ENCODE measurements around the gene TTC39C.
"Not testable (repeated sequence)": the region's sequence is repeated elsewhere in the genome, so short reads cannot be mapped to it uniquely, and the experiment has no call there.

The TTC39C gene

DNA sequence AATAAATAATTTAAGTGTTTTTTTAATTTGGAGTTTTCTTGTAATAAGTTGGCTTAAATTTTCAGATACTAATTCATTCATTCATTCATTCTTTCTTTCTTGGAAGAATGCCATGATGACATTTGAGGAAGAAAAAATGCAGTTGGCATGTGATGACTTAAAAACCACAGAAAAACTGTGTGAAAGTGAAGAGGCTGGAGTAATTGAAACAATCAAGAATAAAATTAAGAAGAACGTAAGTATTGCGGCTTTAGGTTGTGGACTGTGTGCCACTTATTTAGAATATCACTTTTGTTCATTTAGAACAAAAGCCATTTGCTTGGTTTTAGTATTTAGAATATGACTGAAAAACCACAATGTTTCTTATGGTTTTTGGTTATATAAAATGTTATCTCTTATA, 51.4 kb downstream of the TTC39C start:
- H3K9me3 ChIP-seq (ENCODE audit: insufficient read depth, low read length): no peaks in the 10 kb centered on the region
- no peaks in the 10 kb centered on the region for H3K27me3 ChIP-seq (ENCODE audit: insufficient read depth, insufficient read length)
- no peak for DNase-seq (ENCODE audit: low read depth, low spot score)
- H3K9ac ChIP-seq (ENCODE audit: insufficient read length, low read depth): no peak overlapping the region
- no peaks in the 10 kb centered on the region for H3K4me1 ChIP-seq (ENCODE audit: insufficient read depth, insufficient read length)
- H3K36me3 ChIP-seq (ENCODE audit: insufficient read depth, insufficient read length, low read length): no peaks in the 10 kb centered on the region
- no peak overlapping the region for H3K4me3 ChIP-seq (ENCODE audit: insufficient read length, low read depth)
- TF ChIP-seq SUZ12 (IDR thresholded peaks at IDR 0.05; ENCODE audit: extremely low read depth, insufficient read depth, insufficient read length) (no peak), ZNF274 (IDR thresholded peaks at IDR 0.05; ENCODE audit: low read depth, low read length) (no peak), YY1 (IDR thresholded peaks at IDR 0.05; ENCODE audit: insufficient read depth, insufficient read length) (no peak)

DNA sequence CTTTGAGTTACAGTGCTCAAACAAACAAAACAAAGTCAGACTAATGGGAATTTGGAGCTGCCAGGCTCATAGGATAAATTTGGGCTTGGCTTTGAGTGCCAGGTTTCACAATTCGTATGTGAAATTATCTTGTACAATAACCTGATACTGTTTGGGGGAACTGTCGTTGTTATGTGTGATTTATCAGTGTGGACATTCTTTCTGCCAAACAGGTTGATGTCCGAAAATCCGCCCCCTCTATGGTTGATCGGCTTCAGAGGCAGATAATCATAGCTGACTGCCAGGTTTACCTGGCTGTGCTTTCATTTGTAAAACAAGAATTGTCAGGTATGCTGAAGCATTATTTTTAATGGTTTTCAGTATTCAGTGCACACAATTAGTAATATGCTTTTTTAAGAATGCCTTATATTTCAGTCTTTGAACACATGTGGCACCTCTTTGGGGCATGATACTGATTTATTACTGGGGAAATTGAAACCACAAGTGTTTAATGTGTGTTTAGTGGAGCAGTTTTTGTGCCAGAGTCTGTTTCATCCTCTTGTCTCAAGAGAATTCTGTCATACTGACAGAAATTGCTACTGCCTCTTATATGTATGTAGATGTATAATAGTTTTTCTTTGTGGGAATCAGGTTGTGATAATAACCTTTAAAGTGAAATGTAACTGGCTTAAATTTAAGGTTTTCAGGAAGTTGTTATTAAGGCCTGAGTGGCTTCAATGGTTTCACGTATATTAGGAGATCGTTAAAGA, 54.6 kb downstream of the TTC39C start:
- Histone ChIP-seq H3K36me3 (ENCODE audit: insufficient read depth, insufficient read length, low read length) (no peaks in the 10 kb centered on the region), H3K9ac (ENCODE audit: insufficient read length, low read depth) (no peak overlapping the region), H3K4me1 (ENCODE audit: insufficient read depth, insufficient read length) (no peaks in the 10 kb centered on the region), H3K9me3 (ENCODE audit: insufficient read depth, low read length) (no peaks in the 10 kb centered on the region), H3K27me3 (ENCODE audit: insufficient read depth, insufficient read length) (no peaks in the 10 kb centered on the region), H3K4me3 (ENCODE audit: insufficient read length, low read depth) (no peak overlapping the region)
- DNase-seq (ENCODE audit: low read depth, low spot score): no peak
- no peak for TF ChIP-seq SUZ12 (IDR thresholded peaks at IDR 0.05; ENCODE audit: extremely low read depth, insufficient read depth, insufficient read length)
- TF ChIP-seq YY1 (IDR thresholded peaks at IDR 0.05; ENCODE audit: insufficient read depth, insufficient read length): no peak
- TF ChIP-seq ZNF274 (IDR thresholded peaks at IDR 0.05; ENCODE audit: low read depth, low read length): no peak

DNA sequence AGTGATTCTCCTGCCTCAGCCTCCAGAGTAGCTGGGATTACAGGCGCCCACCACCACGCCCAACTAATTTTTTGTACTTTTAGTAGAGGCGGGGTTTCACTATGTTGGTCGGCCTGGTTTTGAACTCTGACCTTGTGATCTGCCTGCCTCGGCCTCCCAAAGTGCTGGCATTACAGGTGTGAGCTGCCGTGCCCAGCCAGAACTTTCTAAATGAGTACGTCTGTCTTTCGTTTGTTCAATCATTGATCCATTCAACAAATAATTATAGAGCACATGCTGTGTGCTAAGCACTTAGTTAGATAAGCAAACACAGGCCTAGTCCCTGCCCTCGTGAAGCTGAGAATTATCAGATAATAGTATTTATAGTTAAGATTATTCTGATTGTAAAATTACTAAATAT, 56.5 kb downstream of the TTC39C start:
- H3K4me1 ChIP-seq (ENCODE audit: insufficient read depth, insufficient read length): no peaks in the 10 kb centered on the region
- no peaks in the 10 kb centered on the region for H3K27me3 ChIP-seq (ENCODE audit: insufficient read depth, insufficient read length)
- TF ChIP-seq YY1 (IDR thresholded peaks at IDR 0.05; ENCODE audit: insufficient read depth, insufficient read length) (no peak), ZNF274 (IDR thresholded peaks at IDR 0.05; ENCODE audit: low read depth, low read length) (no peak), SUZ12 (IDR thresholded peaks at IDR 0.05; ENCODE audit: extremely low read depth, insufficient read depth, insufficient read length) (no peak)
- H3K36me3 ChIP-seq (ENCODE audit: insufficient read depth, insufficient read length, low read length): no peaks in the 10 kb centered on the region
- no peak overlapping the region for H3K4me3 ChIP-seq (ENCODE audit: insufficient read length, low read depth)
- no peak for DNase-seq (ENCODE audit: low read depth, low spot score)
- no peaks in the 10 kb centered on the region for H3K9me3 ChIP-seq (ENCODE audit: insufficient read depth, low read length)
- H3K9ac ChIP-seq (ENCODE audit: insufficient read length, low read depth): no peak overlapping the region

DNA sequence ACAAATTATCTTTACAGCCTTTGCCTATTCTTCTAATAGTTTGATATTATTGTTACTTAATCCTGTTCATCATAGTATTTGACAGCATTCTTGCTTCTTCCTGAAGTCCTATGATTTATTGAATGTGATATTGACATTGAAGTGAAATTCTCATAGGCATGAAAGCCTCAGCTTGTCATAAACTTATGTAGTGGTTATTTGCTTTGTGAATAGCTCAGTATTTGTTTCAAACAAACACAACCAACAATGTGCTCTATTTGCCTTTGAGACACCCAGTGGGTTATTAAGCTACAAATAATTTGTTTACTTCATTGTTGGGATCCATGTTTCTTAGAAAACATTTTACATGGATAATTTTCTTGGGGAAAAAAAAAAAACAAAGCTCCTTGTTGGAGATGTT, 57.2 kb downstream of the TTC39C start:
- Histone ChIP-seq H3K9me3 (ENCODE audit: insufficient read depth, low read length) (no peaks in the 10 kb centered on the region), H3K4me1 (ENCODE audit: insufficient read depth, insufficient read length) (peaks cover under 1% of the 10 kb centered on the region), H3K9ac (ENCODE audit: insufficient read length, low read depth) (no peak overlapping the region), H3K36me3 (ENCODE audit: insufficient read depth, insufficient read length, low read length) (no peaks in the 10 kb centered on the region), H3K4me3 (ENCODE audit: insufficient read length, low read depth) (no peak overlapping the region), H3K27me3 (ENCODE audit: insufficient read depth, insufficient read length) (no peaks in the 10 kb centered on the region)
- no peak for DNase-seq (ENCODE audit: low read depth, low spot score)
- no peak for TF ChIP-seq SUZ12 (IDR thresholded peaks at IDR 0.05; ENCODE audit: extremely low read depth, insufficient read depth, insufficient read length)
- TF ChIP-seq ZNF274 (IDR thresholded peaks at IDR 0.05; ENCODE audit: low read depth, low read length): no peak
- TF ChIP-seq YY1 (IDR thresholded peaks at IDR 0.05; ENCODE audit: insufficient read depth, insufficient read length): no peak

DNA sequence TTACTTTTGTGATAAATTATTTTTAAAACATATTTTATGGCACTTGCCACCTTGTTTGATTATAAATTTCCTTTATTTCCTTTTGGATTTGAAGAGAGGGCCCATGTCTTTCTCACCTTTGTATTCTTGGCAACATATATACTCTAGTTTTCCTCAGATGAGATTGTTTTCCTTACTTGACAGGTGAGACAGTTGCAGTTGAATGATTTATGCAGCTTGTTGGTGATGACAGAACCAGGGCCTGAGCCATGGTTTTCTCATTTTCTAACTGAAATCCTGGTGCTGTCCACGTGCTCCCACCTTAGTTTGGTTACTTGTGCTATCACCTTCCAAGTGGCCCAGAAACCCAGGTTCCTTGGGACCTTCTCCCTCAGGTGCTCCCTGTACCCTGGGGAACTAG, 58.2 kb downstream of the TTC39C start:
- no peak overlapping the region for H3K4me3 ChIP-seq (ENCODE audit: insufficient read length, low read depth)
- H3K27me3 ChIP-seq (ENCODE audit: insufficient read depth, insufficient read length): no peaks in the 10 kb centered on the region
- TF ChIP-seq SUZ12 (IDR thresholded peaks at IDR 0.05; ENCODE audit: extremely low read depth, insufficient read depth, insufficient read length): no peak
- TF ChIP-seq YY1 (IDR thresholded peaks at IDR 0.05; ENCODE audit: insufficient read depth, insufficient read length): no peak
- no peak for TF ChIP-seq ZNF274 (IDR thresholded peaks at IDR 0.05; ENCODE audit: low read depth, low read length)
- DNase-seq (ENCODE audit: low read depth, low spot score): no peak
- peaks cover 3% of the 10 kb centered on the region for H3K4me1 ChIP-seq (ENCODE audit: insufficient read depth, insufficient read length)
- no peaks in the 10 kb centered on the region for H3K9me3 ChIP-seq (ENCODE audit: insufficient read depth, low read length)
- no peaks in the 10 kb centered on the region for H3K36me3 ChIP-seq (ENCODE audit: insufficient read depth, insufficient read length, low read length)
- no peak overlapping the region for H3K9ac ChIP-seq (ENCODE audit: insufficient read length, low read depth)

DNA sequence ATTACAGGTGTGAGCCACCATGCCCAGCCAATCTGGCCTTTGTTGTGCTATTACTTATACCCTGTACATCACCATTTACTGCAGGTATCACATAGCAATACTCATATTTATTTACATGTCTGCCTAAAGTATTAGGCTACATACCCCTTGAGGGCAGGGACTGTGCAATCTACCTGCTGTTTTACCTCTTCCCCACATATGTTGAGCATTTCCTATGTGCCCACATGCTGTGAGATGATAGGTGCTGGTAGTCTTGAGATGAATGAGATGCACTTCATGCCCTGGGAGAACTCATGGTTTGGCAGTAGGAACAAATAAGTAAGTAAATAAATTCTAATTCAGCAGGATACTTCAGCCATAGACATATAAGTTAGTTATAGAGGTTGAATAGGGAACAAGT, 59.2 kb downstream of the TTC39C start:
- H3K9me3 ChIP-seq (ENCODE audit: insufficient read depth, low read length): no peaks in the 10 kb centered on the region
- H3K4me1 ChIP-seq (ENCODE audit: insufficient read depth, insufficient read length): peaks cover 3% of the 10 kb centered on the region
- no peak overlapping the region for H3K9ac ChIP-seq (ENCODE audit: insufficient read length, low read depth)
- DNase-seq (ENCODE audit: low read depth, low spot score): no peak
- H3K4me3 ChIP-seq (ENCODE audit: insufficient read length, low read depth): no peak overlapping the region
- H3K27me3 ChIP-seq (ENCODE audit: insufficient read depth, insufficient read length): no peaks in the 10 kb centered on the region
- TF ChIP-seq ZNF274 (IDR thresholded peaks at IDR 0.05; ENCODE audit: low read depth, low read length): no peak
- no peak for TF ChIP-seq YY1 (IDR thresholded peaks at IDR 0.05; ENCODE audit: insufficient read depth, insufficient read length)
- no peak for TF ChIP-seq SUZ12 (IDR thresholded peaks at IDR 0.05; ENCODE audit: extremely low read depth, insufficient read depth, insufficient read length)
- no peaks in the 10 kb centered on the region for H3K36me3 ChIP-seq (ENCODE audit: insufficient read depth, insufficient read length, low read length)

DNA sequence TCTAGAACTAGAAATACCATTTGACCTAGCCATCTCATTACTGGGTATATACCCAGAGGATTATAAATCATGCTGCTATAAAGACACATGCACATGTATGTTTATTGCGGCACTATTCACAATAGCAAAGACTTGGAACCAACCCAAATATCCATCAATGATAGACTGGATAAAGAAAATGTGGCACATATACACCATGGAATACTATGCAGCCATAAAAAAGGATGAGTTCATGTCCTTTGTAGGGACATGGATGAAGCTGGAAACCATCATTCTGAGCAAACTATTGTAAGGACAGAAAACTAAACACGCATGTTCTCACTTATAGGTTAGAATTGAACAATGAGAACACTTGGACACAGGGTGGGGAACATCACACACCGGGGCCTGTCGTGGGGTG, 60.2 kb downstream of the TTC39C start:
- H3K4me1 ChIP-seq (ENCODE audit: insufficient read depth, insufficient read length); H3K9ac ChIP-seq (ENCODE audit: insufficient read length, low read depth); H3K36me3 ChIP-seq (ENCODE audit: insufficient read depth, insufficient read length, low read length); H3K4me3 ChIP-seq (ENCODE audit: insufficient read length, low read depth); H3K9me3 ChIP-seq (ENCODE audit: insufficient read depth, low read length); H3K27me3 ChIP-seq (ENCODE audit: insufficient read depth, insufficient read length); DNase-seq (ENCODE audit: low read depth, low spot score): not testable (repeated sequence)

Measured in NT2/D1 (cell line).